HEK293 (cell line): ENCODE results near the gene MOGAT3.
A peak's percentile ranks its signal among the peaks of the same experiment; 100 is the strongest.

Experiments
- GLIS1 ChIP-seq: fragments of 450-650 bp; formaldehyde crosslinking; IDR thresholded peaks from 2 replicates; pipeline ENCODE4 v1.5.1; 2016; ENCODE audit warnings: missing biosample characterization, missing genetic modification characterization
- KLF7 ChIP-seq: fragments of 450-650 bp; formaldehyde crosslinking; IDR thresholded peaks from 2 replicates; pipeline ENCODE4 v1.5.1; 2016; ENCODE audit warnings: missing biosample characterization, missing genetic modification characterization, borderline replicate concordance
- OSR2 ChIP-seq: fragments of 450-650 bp; formaldehyde crosslinking; IDR thresholded peaks from 2 replicates; pipeline ENCODE4 v1.5.1; 2016; ENCODE audit warnings: missing biosample characterization, missing genetic modification characterization
- SCRT1 ChIP-seq: fragments of 450-650 bp; formaldehyde crosslinking; IDR thresholded peaks from 2 replicates; pipeline ENCODE4 v1.5.1; 2016; ENCODE audit warnings: missing biosample characterization, missing genetic modification characterization, borderline replicate concordance
- SCRT2 ChIP-seq: fragments of 450-650 bp; formaldehyde crosslinking; IDR thresholded peaks from 2 replicates; pipeline ENCODE4 v1.5.1; 2016; ENCODE audit warnings: missing biosample characterization, missing genetic modification characterization
- ZBTB21 ChIP-seq: fragments of 450-650 bp; formaldehyde crosslinking; IDR thresholded peaks from 2 replicates; pipeline ENCODE4 v1.5.1; 2017; ENCODE audit warnings: missing biosample characterization, missing genetic modification characterization
- ZIC2 ChIP-seq: fragments of 450-650 bp; formaldehyde crosslinking; IDR thresholded peaks from 2 replicates; pipeline ENCODE4 v1.5.1; 2016; ENCODE audit warnings: missing biosample characterization, missing genetic modification characterization
- ZNF114 ChIP-seq: fragments of 450-650 bp; formaldehyde crosslinking; IDR thresholded peaks from 2 replicates; pipeline ENCODE4 v1.5.0; 2017; ENCODE audit warnings: missing biosample characterization, missing genetic modification characterization
- ZNF175 ChIP-seq: fragments of 450-650 bp; formaldehyde crosslinking; IDR thresholded peaks from 2 replicates; pipeline ENCODE4 v1.5.1; 2016; ENCODE audit warnings: missing biosample characterization, missing genetic modification characterization
- ZNF19 ChIP-seq: fragments of 450-650 bp; formaldehyde crosslinking; IDR thresholded peaks from 2 replicates; pipeline ENCODE4; 2016; ENCODE audit warnings: missing biosample characterization, missing genetic modification characterization, low read depth
- ZNF221 ChIP-seq: fragments of 450-650 bp; formaldehyde crosslinking; IDR thresholded peaks from 2 replicates; pipeline ENCODE4 v1.5.1; 2017; ENCODE audit warnings: missing biosample characterization, missing genetic modification characterization, borderline replicate concordance
- ZNF521 ChIP-seq: fragments of 450-650 bp; formaldehyde crosslinking; IDR thresholded peaks from 2 replicates; pipeline ENCODE4 v1.5.1; 2017; ENCODE audit warnings: missing biosample characterization, mild to moderate bottlenecking, missing genetic modification characterization
- ZNF544 ChIP-seq: fragments of 450-650 bp; formaldehyde crosslinking; IDR thresholded peaks from 2 replicates; pipeline ENCODE4 v1.5.0; 2017; ENCODE audit warnings: missing biosample characterization, missing genetic modification characterization
- ZNF561 ChIP-seq: fragments of 450-650 bp; IDR thresholded peaks from 2 replicates; pipeline ENCODE4 v1.5.1; 2018; ENCODE audit warnings: missing biosample characterization, missing genetic modification characterization, borderline replicate concordance
- ZNF654 ChIP-seq: fragments of 450-650 bp; formaldehyde crosslinking; IDR thresholded peaks from 2 replicates; pipeline ENCODE4 v1.5.1; 2016; ENCODE audit warnings: low read depth, missing biosample characterization, missing genetic modification characterization
- ZNF777 ChIP-seq: fragments of 450-650 bp; formaldehyde crosslinking; IDR thresholded peaks from 2 replicates; pipeline ENCODE4 v1.5.1; 2017; ENCODE audit warnings: missing biosample characterization, missing genetic modification characterization, borderline replicate concordance
- ZNF785 ChIP-seq: fragments of 450-650 bp; formaldehyde crosslinking; IDR thresholded peaks from 2 replicates; pipeline ENCODE4 v1.5.1; 2016; ENCODE audit warnings: missing biosample characterization, missing genetic modification characterization
- TF ChIP-seq, protein P1 (sequence below): fragments of 450-650 bp; formaldehyde crosslinking; conservative IDR thresholded peaks from 2 replicates; pipeline ENCODE4 v1.5.1; 2016; ENCODE audit warnings: low read depth, missing biosample characterization, missing genetic modification characterization
- TF ChIP-seq, protein P2 (sequence below): fragments of 450-650 bp; formaldehyde crosslinking; conservative IDR thresholded peaks from 2 replicates; pipeline ENCODE4 v1.5.1; 2016; ENCODE audit warnings: low read depth, missing biosample characterization, missing genetic modification characterization
- TF ChIP-seq, protein P3 (sequence below): fragments of 450-650 bp; formaldehyde crosslinking; IDR thresholded peaks from 2 replicates; pipeline ENCODE4 v1.5.1; 2016; ENCODE audit warnings: missing biosample characterization, missing genetic modification characterization
- TF ChIP-seq, protein P4 (sequence below): fragments of 450-650 bp; formaldehyde crosslinking; IDR thresholded peaks from 2 replicates; pipeline ENCODE4 v1.5.1; 2016; ENCODE audit warnings: missing biosample characterization, missing genetic modification characterization
- TF ChIP-seq, protein P5 (sequence below): fragments of 450-650 bp; formaldehyde crosslinking; IDR thresholded peaks from 2 replicates; pipeline ENCODE4 v1.5.1; 2016; ENCODE audit warnings: missing biosample characterization, missing genetic modification characterization
- TF ChIP-seq, protein P6 (sequence below): fragments of 450-650 bp; formaldehyde crosslinking; IDR thresholded peaks from 2 replicates; pipeline ENCODE4 v1.5.1; 2017; ENCODE audit warnings: missing biosample characterization, missing genetic modification characterization

Gene MOGAT3

DNA sequence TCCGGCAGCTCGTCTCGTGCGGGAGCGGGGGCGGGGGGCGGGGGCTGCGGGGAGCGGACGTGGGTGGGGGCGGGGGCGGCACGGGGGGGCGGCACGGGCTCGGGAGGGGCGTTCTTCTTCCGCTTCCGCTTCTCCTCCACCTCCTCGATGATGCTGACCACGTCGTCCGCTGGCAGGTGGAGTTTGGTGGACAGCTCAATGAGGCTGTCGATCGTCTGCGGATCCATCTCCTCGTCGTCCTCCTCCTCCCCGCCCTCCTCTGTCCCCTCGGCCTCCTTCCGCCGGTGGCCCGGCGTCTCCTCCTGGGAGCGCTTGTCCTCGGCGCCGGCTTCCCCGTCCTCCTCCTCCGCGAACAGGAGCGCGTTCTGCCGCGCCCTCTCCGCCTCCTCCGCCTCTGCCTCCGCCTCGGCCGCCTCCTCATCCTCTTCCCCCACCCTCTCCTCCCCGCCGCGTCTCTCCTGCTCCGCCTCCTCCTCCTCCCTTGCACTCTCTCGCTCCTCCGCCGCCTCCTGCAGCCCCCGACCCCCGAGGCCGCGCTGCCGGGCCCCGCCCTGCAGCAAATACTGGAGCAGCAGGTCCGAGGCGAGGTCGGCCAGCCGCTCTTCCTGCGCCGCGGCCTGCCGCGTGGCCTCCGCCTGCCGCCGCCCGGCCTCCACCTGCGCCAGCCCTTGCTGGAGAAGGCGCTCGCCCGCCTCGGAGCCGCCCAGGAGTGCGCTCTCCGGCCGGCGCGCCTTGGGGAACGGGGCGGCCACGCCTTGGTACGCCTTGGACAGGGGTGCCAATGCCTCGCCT is 37.4 kb downstream of the MOGAT3 start (continued):
- TF ChIP-seq ZNF785 (peak; percentile 62; the same call in 1 of the 2 replicates), SCRT1 (tag by site-specific recombination) (no peak), SCRT2 (peak; percentile 42; the same call in 1 of the 2 replicates), GLIS1 (peak; percentile 67), ZBTB21 (tag by site-specific recombination) (peak; percentile 35; the same call in 1 of the 2 replicates), ZNF521 (no peak), KLF7 (peak; percentile 75; the same call in 1 of the 2 replicates), ZNF544 (tag by site-specific recombination) (no peak), ZIC2 (peak; percentile 49; the same call in 1 of the 2 replicates), ZNF175 (tag by site-specific recombination) (no peak), ZNF654 (tag by site-specific recombination) (no peak), ZNF19 (no peak), ZNF777 (no peak), ZNF561 (tag by site-specific recombination) (peak; percentile 57; the same call in 1 of the 2 replicates), ZNF221 (tag by site-specific recombination) (no peak), OSR2 (tag by site-specific recombination) (peak; percentile 40), ZNF114 (tag by site-specific recombination) (no peak)
- TF ChIP-seq, protein P1, sequence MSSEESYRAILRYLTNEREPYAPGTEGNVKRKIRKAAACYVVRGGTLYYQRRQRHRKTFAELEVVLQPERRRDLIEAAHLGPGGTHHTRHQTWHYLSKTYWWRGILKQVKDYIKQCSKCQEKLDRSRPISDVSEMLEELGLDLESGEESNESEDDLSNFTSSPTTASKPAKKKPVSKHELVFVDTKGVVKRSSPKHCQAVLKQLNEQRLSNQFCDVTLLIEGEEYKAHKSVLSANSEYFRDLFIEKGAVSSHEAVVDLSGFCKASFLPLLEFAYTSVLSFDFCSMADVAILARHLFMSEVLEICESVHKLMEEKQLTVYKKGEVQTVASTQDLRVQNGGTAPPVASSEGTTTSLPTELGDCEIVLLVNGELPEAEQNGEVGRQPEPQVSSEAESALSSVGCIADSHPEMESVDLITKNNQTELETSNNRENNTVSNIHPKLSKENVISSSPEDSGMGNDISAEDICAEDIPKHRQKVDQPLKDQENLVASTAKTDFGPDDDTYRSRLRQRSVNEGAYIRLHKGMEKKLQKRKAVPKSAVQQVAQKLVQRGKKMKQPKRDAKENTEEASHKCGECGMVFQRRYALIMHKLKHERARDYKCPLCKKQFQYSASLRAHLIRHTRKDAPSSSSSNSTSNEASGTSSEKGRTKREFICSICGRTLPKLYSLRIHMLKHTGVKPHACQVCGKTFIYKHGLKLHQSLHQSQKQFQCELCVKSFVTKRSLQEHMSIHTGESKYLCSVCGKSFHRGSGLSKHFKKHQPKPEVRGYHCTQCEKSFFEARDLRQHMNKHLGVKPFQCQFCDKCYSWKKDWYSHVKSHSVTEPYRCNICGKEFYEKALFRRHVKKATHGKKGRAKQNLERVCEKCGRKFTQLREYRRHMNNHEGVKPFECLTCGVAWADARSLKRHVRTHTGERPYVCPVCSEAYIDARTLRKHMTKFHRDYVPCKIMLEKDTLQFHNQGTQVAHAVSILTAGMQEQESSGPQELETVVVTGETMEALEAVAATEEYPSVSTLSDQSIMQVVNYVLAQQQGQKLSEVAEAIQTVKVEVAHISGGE, result peak; percentile 74
- TF ChIP-seq, protein P2, sequence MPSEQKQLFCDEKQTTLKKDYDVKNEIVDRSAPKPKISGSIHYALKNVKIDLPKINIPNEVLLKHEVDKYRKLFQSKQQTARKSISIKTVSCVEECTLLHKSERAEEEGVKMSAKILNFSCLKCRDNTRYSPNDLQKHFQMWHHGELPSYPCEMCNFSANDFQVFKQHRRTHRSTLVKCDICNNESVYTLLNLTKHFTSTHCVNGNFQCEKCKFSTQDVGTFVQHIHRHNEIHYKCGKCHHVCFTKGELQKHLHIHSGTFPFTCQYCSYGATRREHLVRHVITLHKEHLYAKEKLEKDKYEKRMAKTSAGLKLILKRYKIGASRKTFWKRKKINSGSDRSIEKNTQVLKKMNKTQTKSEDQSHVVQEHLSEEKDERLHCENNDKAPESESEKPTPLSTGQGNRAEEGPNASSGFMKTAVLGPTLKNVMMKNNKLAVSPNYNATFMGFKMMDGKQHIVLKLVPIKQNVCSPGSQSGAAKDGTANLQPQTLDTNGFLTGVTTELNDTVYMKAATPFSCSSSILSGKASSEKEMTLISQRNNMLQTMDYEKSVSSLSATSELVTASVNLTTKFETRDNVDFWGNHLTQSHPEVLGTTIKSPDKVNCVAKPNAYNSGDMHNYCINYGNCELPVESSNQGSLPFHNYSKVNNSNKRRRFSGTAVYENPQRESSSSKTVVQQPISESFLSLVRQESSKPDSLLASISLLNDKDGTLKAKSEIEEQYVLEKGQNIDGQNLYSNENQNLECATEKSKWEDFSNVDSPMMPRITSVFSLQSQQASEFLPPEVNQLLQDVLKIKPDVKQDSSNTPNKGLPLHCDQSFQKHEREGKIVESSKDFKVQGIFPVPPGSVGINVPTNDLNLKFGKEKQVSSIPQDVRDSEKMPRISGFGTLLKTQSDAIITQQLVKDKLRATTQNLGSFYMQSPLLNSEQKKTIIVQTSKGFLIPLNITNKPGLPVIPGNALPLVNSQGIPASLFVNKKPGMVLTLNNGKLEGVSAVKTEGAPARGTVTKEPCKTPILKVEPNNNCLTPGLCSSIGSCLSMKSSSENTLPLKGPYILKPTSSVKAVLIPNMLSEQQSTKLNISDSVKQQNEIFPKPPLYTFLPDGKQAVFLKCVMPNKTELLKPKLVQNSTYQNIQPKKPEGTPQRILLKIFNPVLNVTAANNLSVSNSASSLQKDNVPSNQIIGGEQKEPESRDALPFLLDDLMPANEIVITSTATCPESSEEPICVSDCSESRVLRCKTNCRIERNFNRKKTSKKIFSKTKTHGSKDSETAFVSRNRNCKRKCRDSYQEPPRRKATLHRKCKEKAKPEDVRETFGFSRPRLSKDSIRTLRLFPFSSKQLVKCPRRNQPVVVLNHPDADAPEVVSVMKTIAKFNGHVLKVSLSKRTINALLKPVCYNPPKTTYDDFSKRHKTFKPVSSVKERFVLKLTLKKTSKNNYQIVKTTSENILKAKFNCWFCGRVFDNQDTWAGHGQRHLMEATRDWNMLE (tag by site-specific recombination), result no peak
- TF ChIP-seq, protein P3, sequence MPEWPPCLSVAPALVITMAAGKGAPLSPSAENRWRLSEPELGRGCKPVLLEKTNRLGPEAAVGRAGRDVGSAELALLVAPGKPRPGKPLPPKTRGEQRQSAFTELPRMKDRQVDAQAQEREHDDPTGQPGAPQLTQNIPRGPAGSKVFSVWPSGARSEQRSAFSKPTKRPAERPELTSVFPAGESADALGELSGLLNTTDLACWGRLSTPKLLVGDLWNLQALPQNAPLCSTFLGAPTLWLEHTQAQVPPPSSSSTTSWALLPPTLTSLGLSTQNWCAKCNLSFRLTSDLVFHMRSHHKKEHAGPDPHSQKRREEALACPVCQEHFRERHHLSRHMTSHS, result no peak
- TF ChIP-seq, protein P4, sequence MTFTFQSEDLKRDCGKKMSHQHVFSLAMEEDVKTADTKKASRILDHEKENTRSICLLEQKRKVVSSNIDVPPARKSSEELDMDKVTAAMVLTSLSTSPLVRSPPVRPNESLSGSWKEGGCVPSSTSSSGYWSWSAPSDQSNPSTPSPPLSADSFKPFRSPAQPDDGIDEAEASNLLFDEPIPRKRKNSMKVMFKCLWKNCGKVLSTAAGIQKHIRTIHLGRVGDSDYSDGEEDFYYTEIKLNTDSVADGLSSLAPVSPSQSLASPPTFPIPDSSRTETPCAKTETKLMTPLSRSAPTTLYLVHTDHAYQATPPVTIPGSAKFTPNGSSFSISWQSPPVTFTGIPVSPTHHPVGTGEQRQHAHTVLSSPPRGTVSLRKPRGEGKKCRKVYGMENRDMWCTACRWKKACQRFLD (tag by site-specific recombination), result no peak
- TF ChIP-seq, protein P5, sequence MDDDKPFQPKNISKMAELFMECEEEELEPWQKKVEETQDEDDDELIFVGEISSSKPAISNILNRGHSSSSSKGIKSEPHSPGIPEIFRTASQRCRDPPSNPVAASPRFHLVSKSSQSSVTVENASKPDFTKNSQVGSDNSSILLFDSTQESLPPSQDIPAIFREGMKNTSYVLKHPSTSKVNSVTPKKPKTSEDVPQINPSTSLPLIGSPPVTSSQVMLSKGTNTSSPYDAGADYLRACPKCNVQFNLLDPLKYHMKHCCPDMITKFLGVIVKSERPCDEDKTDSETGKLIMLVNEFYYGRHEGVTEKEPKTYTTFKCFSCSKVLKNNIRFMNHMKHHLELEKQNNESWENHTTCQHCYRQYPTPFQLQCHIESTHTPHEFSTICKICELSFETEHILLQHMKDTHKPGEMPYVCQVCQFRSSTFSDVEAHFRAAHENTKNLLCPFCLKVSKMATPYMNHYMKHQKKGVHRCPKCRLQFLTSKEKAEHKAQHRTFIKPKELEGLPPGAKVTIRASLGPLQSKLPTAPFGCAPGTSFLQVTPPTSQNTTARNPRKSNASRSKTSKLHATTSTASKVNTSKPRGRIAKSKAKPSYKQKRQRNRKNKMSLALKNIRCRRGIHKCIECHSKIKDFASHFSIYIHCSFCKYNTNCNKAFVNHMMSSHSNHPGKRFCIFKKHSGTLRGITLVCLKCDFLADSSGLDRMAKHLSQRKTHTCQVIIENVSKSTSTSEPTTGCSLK (tag by site-specific recombination), result no peak
- TF ChIP-seq, protein P6, sequence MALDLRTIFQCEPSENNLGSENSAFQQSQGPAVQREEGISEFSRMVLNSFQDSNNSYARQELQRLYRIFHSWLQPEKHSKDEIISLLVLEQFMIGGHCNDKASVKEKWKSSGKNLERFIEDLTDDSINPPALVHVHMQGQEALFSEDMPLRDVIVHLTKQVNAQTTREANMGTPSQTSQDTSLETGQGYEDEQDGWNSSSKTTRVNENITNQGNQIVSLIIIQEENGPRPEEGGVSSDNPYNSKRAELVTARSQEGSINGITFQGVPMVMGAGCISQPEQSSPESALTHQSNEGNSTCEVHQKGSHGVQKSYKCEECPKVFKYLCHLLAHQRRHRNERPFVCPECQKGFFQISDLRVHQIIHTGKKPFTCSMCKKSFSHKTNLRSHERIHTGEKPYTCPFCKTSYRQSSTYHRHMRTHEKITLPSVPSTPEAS (tag by site-specific recombination), result peak; percentile 21; the same call in 1 of the 2 replicates
